GM19240 (cell line): ENCODE measurements around the gene UBE2G1.
"Not testable (repeated sequence)": the region's sequence is repeated elsewhere in the genome, so short reads cannot be mapped to it uniquely, and the experiment has no call there.

ENCODE experiments used
- DNase-seq: peaks from one replicate; pipeline ENCODE4 v3.0.0; 2011; ENCODE audit warnings: low spot score; ENCODE audit not compliant: insufficient read length

UBE2G1 gene

GRCh38 chr17:4307179-4307930 lies 59.1 kb downstream of the UBE2G1 start:
- DNase-seq: no peak

GRCh38 chr17:4305224-4305623 lies 61.3 kb downstream of the UBE2G1 start:
- DNase-seq: no peak

GRCh38 chr17:4304417-4305027 lies 62.0 kb downstream of the UBE2G1 start:
- peak; percentile 4 for DNase-seq

GRCh38 chr17:4301066-4301465 lies 65.4 kb downstream of the UBE2G1 start:
- no peak for DNase-seq

GRCh38 chr17:4297351-4297750 lies 69.1 kb downstream of the UBE2G1 start:
- DNase-seq: no peak

- DNase-seq: no peak
These were observed 70.8 kb downstream of the UBE2G1 start for GRCh38 chr17:4295686-4296085.

GRCh38 chr17:4293572-4293971 lies 72.9 kb downstream of the UBE2G1 start:
- DNase-seq: no peak

- DNase-seq: no peak
These were observed 78.8 kb downstream of the UBE2G1 start for GRCh38 chr17:4287710-4288109.

- DNase-seq: no peak
These were observed 90.0 kb downstream of the UBE2G1 start for GRCh38 chr17:4276514-4276913.

GRCh38 chr17:4272972-4273368 lies 93.5 kb downstream of the UBE2G1 start:
- no peak for DNase-seq

GRCh38 chr17:4272213-4272971 lies 94.1 kb downstream of the UBE2G1 start:
- DNase-seq: no peak

- DNase-seq: no peak
These were observed 95.7 kb downstream of the UBE2G1 start for GRCh38 chr17:4270736-4271135.

- no peak for DNase-seq
These were observed 96.6 kb downstream of the UBE2G1 start for GRCh38 chr17:4269915-4270314.

GRCh38 chr17:4267402-4267801 lies 99.1 kb downstream of the UBE2G1 start:
- DNase-seq: no peak

- DNase-seq: no peak
These were observed 99.9 kb downstream of the UBE2G1 start for GRCh38 chr17:4266550-4266949.

GRCh38 chr17:4263282-4264215 lies 102.9 kb downstream of the UBE2G1 start, which contains the start of gene ANKFY1:
Gene ANKFY1, minus strand, starts transcription at chr17:4263979. Its CDS starts 38 bp downstream, at chr17:4263941.
- peak; percentile 93 for DNase-seq

- no peak for DNase-seq
These were observed 103.8 kb downstream of the UBE2G1 start for GRCh38 chr17:4262703-4263102.

GRCh38 chr17:4261452-4261851 lies 105.0 kb downstream of the UBE2G1 start:
- no peak for DNase-seq

GRCh38 chr17:4258867-4259266 lies 107.6 kb downstream of the UBE2G1 start:
- DNase-seq: no peak

GRCh38 chr17:4256952-4257351 lies 109.5 kb downstream of the UBE2G1 start:
- no peak for DNase-seq

- not testable (repeated sequence) for DNase-seq
These were observed 111.2 kb downstream of the UBE2G1 start for GRCh38 chr17:4255271-4255670.
